ENCODE results near the gene ZNF683. TPM values are rescaled to one million over a fixed set of nuclear protein-coding genes. Genes with fewer than 3 reads are reported as not detected.
A peak's percentile ranks its signal among the peaks of the same experiment; 100 is the strongest.
"Not testable (repeated sequence)": the region's sequence is repeated elsewhere in the genome, so short reads cannot be mapped to it uniquely, and the experiment has no call there.

ZNF683 gene
- total RNA-seq, 3 donors from 2014 or later = 0.19 to 1.0 TPM; not detected in 1

DNA sequence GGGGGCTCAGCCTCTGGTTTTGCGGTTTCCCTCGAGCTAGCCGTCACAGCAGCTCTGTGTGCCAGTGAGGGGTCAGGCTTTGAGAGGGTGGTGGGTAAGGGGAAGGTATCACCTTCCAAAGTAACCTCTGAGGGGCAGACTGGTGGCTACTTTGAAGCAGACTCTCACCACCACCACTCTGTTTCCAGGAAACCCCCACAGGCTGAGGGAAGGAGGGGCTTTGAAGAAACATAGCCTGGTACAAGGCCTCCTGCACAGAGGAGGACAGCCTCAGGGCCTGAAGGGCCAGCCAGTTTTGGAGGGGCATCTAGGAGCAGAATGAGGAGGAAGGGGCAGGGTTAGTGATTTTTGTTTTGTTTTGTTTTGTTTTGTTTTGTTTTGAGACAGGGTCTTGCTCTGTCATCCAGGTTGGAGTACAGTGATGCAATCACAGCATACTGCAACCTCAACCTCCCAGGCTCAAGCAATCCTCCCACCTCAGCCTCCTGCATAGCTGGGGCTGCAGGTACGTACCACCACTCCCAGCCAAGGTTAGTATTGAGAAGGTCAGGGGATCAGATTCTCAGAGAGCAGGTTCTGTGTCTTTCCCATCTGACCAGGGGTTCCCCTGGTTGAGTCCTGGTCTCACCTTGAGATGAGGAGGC lies 17.2 kb upstream of the ZNF683 start:
- ATAC-seq (no peak), DNase-seq (no peak)
- intact Hi-C loops (cut with DNase I, micrococcal nuclease) = no loop called here
- TF ChIP-seq CTCF (IDR thresholded peaks at IDR 0.05) = no peak
- Histone ChIP-seq H3K9me3 (no peaks in the 10 kb centered on the region), H3K4me1 (ENCODE audit: low read depth) (no peaks in the 10 kb centered on the region), H3K36me3 (ENCODE audit: low read depth) (no peaks in the 10 kb centered on the region), H3K4me3 (no peak overlapping the region)

- ATAC-seq = no peak
- H3K9me3 ChIP-seq = no peaks in the 10 kb centered on the region
- no peaks in the 10 kb centered on the region for H3K36me3 ChIP-seq (ENCODE audit: low read depth)
- DNase-seq = no peak
- intact Hi-C loops (cut with DNase I, micrococcal nuclease) = no loop called here
- no peak overlapping the region for H3K4me3 ChIP-seq
- no peak for TF ChIP-seq CTCF (IDR thresholded peaks at IDR 0.05)
- H3K4me1 ChIP-seq (ENCODE audit: low read depth) = no peaks in the 10 kb centered on the region
These were observed 16.4 kb upstream of the ZNF683 start for GRCh38 chr1:26388791-26389445.

GRCh38 chr1:26387447-26387846 lies 14.9 kb upstream of the ZNF683 start:
- ATAC-seq = peak; percentile 80
- intact Hi-C loops (cut with DNase I, micrococcal nuclease) = no loop called here
- H3K9me3 ChIP-seq = no peaks in the 10 kb centered on the region

GRCh38 chr1:26385063-26385462 lies 12.5 kb upstream of the ZNF683 start:
- H3K4me1 ChIP-seq (ENCODE audit: low read depth); H3K9me3 ChIP-seq; ATAC-seq; intact Hi-C loops (cut with DNase I, micrococcal nuclease); H3K4me3 ChIP-seq; DNase-seq; H3K36me3 ChIP-seq (ENCODE audit: low read depth): not testable (repeated sequence)

More at GRCh38 chr1:26387447-26387846, 14.9 kb upstream of the ZNF683 start:
- H3K4me1 ChIP-seq (ENCODE audit: low read depth) = no peaks in the 10 kb centered on the region
- DNase-seq = no peak
- no peaks in the 10 kb centered on the region for H3K36me3 ChIP-seq (ENCODE audit: low read depth)
- H3K4me3 ChIP-seq = no peak overlapping the region
- TF ChIP-seq CTCF (IDR thresholded peaks at IDR 0.05) = no peak

GRCh38 chr1:26384076-26384475 lies 11.5 kb upstream of the ZNF683 start:
- Histone ChIP-seq H3K9me3 (no peaks in the 10 kb centered on the region), H3K4me3 (no peak overlapping the region), H3K36me3 (ENCODE audit: low read depth) (no peaks in the 10 kb centered on the region), H3K4me1 (ENCODE audit: low read depth) (no peaks in the 10 kb centered on the region)
- no peak for TF ChIP-seq CTCF (IDR thresholded peaks at IDR 0.05)
- DNase-seq = no peak
- ATAC-seq = no peak
- intact Hi-C loops (cut with DNase I, micrococcal nuclease) = no loop called here

GRCh38 chr1:26378879-26379251 lies 6.3 kb upstream of the ZNF683 start:
- ATAC-seq = no peak
- no peaks in the 10 kb centered on the region for H3K4me1 ChIP-seq (ENCODE audit: low read depth)
- no peak for TF ChIP-seq CTCF (IDR thresholded peaks at IDR 0.05)

More at GRCh38 chr1:26378879-26379251, 6.3 kb upstream of the ZNF683 start:
- no peak for DNase-seq
- H3K9me3 ChIP-seq = no peaks in the 10 kb centered on the region
- intact Hi-C loops (cut with DNase I, micrococcal nuclease) = no loop called here
- no peaks in the 10 kb centered on the region for H3K36me3 ChIP-seq (ENCODE audit: low read depth)
- no peak overlapping the region for H3K4me3 ChIP-seq
